Measurements from ENCODE around the gene PSMB2. TPM values are rescaled to one million over a fixed set of nuclear protein-coding genes. Genes with fewer than 3 reads are reported as not detected.
A peak's percentile ranks its signal among the peaks of the same experiment; 100 is the strongest.

PSMB2 gene
- total RNA-seq, 1 experiment from 2014 or later = 122 TPM

DNA sequence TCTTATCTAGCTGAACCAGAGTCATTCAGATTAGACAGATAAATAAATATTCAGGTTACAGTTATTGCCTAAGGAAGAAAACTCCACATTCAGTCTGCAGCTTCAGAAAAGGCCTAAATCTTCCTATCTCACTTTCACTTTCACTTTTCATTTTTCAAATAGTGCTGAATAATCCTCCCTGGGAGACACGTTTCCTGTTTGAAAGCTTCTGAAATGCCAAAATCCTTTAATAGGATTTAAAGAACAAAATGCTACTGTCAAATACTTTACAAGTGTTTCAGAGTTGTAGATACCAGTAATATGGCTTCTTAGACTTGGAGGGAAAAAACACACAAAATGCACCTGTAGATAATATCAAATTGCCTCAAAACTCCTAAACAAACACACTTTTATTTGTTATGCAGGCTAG, 3.9 kb downstream of the PSMB2 start:
- TF ChIP-seq, protein P1, sequence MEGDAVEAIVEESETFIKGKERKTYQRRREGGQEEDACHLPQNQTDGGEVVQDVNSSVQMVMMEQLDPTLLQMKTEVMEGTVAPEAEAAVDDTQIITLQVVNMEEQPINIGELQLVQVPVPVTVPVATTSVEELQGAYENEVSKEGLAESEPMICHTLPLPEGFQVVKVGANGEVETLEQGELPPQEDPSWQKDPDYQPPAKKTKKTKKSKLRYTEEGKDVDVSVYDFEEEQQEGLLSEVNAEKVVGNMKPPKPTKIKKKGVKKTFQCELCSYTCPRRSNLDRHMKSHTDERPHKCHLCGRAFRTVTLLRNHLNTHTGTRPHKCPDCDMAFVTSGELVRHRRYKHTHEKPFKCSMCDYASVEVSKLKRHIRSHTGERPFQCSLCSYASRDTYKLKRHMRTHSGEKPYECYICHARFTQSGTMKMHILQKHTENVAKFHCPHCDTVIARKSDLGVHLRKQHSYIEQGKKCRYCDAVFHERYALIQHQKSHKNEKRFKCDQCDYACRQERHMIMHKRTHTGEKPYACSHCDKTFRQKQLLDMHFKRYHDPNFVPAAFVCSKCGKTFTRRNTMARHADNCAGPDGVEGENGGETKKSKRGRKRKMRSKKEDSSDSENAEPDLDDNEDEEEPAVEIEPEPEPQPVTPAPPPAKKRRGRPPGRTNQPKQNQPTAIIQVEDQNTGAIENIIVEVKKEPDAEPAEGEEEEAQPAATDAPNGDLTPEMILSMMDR (IDR thresholded peaks at IDR 0.05 in 2 of 3, conservative IDR thresholded peaks at IDR 0.05 in 1 of 3; ENCODE audit: borderline replicate concordance in 1 of 3, insufficient read depth in 1 of 3, low read depth in 2 of 3, low read length in 2 of 3) = no peak
- TF ChIP-seq, protein P2, sequence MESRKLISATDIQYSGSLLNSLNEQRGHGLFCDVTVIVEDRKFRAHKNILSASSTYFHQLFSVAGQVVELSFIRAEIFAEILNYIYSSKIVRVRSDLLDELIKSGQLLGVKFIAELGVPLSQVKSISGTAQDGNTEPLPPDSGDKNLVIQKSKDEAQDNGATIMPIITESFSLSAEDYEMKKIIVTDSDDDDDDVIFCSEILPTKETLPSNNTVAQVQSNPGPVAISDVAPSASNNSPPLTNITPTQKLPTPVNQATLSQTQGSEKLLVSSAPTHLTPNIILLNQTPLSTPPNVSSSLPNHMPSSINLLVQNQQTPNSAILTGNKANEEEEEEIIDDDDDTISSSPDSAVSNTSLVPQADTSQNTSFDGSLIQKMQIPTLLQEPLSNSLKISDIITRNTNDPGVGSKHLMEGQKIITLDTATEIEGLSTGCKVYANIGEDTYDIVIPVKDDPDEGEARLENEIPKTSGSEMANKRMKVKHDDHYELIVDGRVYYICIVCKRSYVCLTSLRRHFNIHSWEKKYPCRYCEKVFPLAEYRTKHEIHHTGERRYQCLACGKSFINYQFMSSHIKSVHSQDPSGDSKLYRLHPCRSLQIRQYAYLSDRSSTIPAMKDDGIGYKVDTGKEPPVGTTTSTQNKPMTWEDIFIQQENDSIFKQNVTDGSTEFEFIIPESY (IDR thresholded peaks at IDR 0.05; ENCODE audit: extremely low read depth, insufficient replicate concordance, low read length) = no peak
- TF ChIP-seq YY1 (IDR thresholded peaks at IDR 0.05; ENCODE audit: extremely low read depth, insufficient replicate concordance, low read depth, low read length) (no peak), EZH2phosphoT487 (IDR thresholded peaks at IDR 0.05; ENCODE audit: borderline replicate concordance) (no peak), TCF7L2 (IDR thresholded peaks at IDR 0.05; ENCODE audit: borderline replicate concordance, extremely low read depth, insufficient read depth, insufficient read length) (no peak), SIN3A (IDR thresholded peaks at IDR 0.05; ENCODE audit: low read depth) (no peak), SRF (IDR thresholded peaks at IDR 0.05; ENCODE audit: low read depth) (no peak), EGR1 (IDR thresholded peaks at IDR 0.05; ENCODE audit: low read depth) (no peak), RAD21 (IDR thresholded peaks at IDR 0.05; ENCODE audit: low read depth) (no peak), ELF1 (IDR thresholded peaks at IDR 0.05; ENCODE audit: borderline replicate concordance, low read depth) (no peak; the same call in 1 of the 2 replicates), CEBPB (IDR thresholded peaks at IDR 0.05; ENCODE audit: low read depth) (no peak), POLR2AphosphoS5 (IDR thresholded peaks at IDR 0.05; ENCODE audit: low read depth, low read length) (no peak), JUND (IDR thresholded peaks at IDR 0.05) (no peak), ZNF274 (IDR thresholded peaks at IDR 0.05; ENCODE audit: low read depth, low read length) (no peak), POLR2A (IDR thresholded peaks at IDR 0.05; ENCODE audit: borderline replicate concordance, extremely low read depth, insufficient read depth, insufficient read length) (no peak), CBX3 (IDR thresholded peaks at IDR 0.05; ENCODE audit: low read depth) (no peak), EZH2 (IDR thresholded peaks at IDR 0.05) (no peak)
- TF ChIP-seq, protein P3, sequence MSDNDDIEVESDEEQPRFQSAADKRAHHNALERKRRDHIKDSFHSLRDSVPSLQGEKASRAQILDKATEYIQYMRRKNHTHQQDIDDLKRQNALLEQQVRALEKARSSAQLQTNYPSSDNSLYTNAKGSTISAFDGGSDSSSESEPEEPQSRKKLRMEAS (IDR thresholded peaks at IDR 0.05) = no peak
- TF ChIP-seq, protein P4, sequence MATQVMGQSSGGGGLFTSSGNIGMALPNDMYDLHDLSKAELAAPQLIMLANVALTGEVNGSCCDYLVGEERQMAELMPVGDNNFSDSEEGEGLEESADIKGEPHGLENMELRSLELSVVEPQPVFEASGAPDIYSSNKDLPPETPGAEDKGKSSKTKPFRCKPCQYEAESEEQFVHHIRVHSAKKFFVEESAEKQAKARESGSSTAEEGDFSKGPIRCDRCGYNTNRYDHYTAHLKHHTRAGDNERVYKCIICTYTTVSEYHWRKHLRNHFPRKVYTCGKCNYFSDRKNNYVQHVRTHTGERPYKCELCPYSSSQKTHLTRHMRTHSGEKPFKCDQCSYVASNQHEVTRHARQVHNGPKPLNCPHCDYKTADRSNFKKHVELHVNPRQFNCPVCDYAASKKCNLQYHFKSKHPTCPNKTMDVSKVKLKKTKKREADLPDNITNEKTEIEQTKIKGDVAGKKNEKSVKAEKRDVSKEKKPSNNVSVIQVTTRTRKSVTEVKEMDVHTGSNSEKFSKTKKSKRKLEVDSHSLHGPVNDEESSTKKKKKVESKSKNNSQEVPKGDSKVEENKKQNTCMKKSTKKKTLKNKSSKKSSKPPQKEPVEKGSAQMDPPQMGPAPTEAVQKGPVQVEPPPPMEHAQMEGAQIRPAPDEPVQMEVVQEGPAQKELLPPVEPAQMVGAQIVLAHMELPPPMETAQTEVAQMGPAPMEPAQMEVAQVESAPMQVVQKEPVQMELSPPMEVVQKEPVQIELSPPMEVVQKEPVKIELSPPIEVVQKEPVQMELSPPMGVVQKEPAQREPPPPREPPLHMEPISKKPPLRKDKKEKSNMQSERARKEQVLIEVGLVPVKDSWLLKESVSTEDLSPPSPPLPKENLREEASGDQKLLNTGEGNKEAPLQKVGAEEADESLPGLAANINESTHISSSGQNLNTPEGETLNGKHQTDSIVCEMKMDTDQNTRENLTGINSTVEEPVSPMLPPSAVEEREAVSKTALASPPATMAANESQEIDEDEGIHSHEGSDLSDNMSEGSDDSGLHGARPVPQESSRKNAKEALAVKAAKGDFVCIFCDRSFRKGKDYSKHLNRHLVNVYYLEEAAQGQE (IDR thresholded peaks at IDR 0.05; ENCODE audit: low read depth) = no peak

More for the DNA sequence above, 3.9 kb downstream of the PSMB2 start:
- Histone ChIP-seq H3K9me2 (ENCODE audit: insufficient read depth) (no peaks in the 10 kb centered on the region), H3K79me2 (ENCODE audit: insufficient read depth, low read length) (peaks cover 88% of the 10 kb centered on the region), H3K9me3 (ENCODE audit: control insufficient read depth in 1 of 2, insufficient read depth in 1 of 2, low read depth in 1 of 2, low read length in 2 of 2) (no peaks in the 10 kb centered on the region), H3K9ac (ENCODE audit: low read length) (peak overlapping the region; percentile 21), H3K27ac (ENCODE audit: low read depth, low read length) (peak overlapping the region; percentile 30; the same call in 1 of the 2 replicates), H3K4me3 (replicated peaks in 1 of 2; ENCODE audit: low read depth in 1 of 2, low read length in 2 of 2) (peak overlapping the region; percentile 1 to 25; a peak in 3 of 4 replicates), H3K4me1 (ENCODE audit: control insufficient read depth in 1 of 2, insufficient read depth in 2 of 2, low read length in 2 of 2) (peaks cover 0 to 26% of the 10 kb centered on the region in 2 experiments; a peak in 2 of 4 replicates), H4K20me1 (ENCODE audit: insufficient read depth) (peaks cover 11% of the 10 kb centered on the region; the same call in 1 of the 2 replicates), H3K27me3 (ENCODE audit: insufficient read depth, low read length) (no peaks in the 10 kb centered on the region), H3K36me3 (ENCODE audit: control insufficient read depth in 1 of 2, insufficient read depth in 2 of 2, low read length in 2 of 2) (peaks cover 26 to 45% of the 10 kb centered on the region in 2 experiments; a peak in 3 of 4 replicates), H2AFZ (ENCODE audit: low read depth, low read length, poor library complexity, severe bottlenecking) (no peak overlapping the region), H3K4me2 (ENCODE audit: low read length) (peak overlapping the region; percentile 62)
- CTCF ChIA-PET = no interaction called here
- DNase-seq (ENCODE audit: low read depth, low spot score) = no peak
- no peak for ATAC-seq
- BruUV-seq (replicated peaks) = no TSS peak
- intact Hi-C loops (cut with micrococcal nuclease) = no loop called here
- POLR2A ChIA-PET = no interaction called here
- RAD21 ChIA-PET (ENCODE audit: low non-redundant PET in 1 of 2, low total read pairs in 2 of 2, uncharacterized antibody in 2 of 2, unreplicated experiment in 2 of 2) = no interaction called here

Data from HCT116 (cell line).